ENCODE results near the gene C11orf91.
"Not testable (repeated sequence)": the region's sequence is repeated elsewhere in the genome, so short reads cannot be mapped to it uniquely, and the experiment has no call there.

The C11orf91 gene

GRCh38 chr11:33668468-33668825 lies 32.2 kb downstream of the C11orf91 start:
- DNase-seq: no peak

GRCh38 chr11:33667819-33668467 lies 32.7 kb downstream of the C11orf91 start:
- DNase-seq: no peak

- no peak for DNase-seq
These were observed 35.1 kb downstream of the C11orf91 start for GRCh38 chr11:33665350-33666106.

- DNase-seq: no peak
These were observed 35.8 kb downstream of the C11orf91 start for GRCh38 chr11:33664827-33665226.

- DNase-seq: no peak
These were observed 36.5 kb downstream of the C11orf91 start for GRCh38 chr11:33664166-33664565.

- no peak for DNase-seq
These were observed 37.5 kb downstream of the C11orf91 start for GRCh38 chr11:33663121-33663520.

- DNase-seq: not testable (repeated sequence)
These were observed 39.1 kb downstream of the C11orf91 start for GRCh38 chr11:33661526-33661925.

- DNase-seq: no peak
These were observed 39.7 kb downstream of the C11orf91 start for GRCh38 chr11:33660962-33661361.

- no peak for DNase-seq
These were observed 41.1 kb downstream of the C11orf91 start for GRCh38 chr11:33659370-33660139.

- peak in 1 of 2 experiments; percentile 30 for DNase-seq
These were observed 42.3 kb downstream of the C11orf91 start for GRCh38 chr11:33658195-33658900.

- no peak for DNase-seq
These were observed 42.9 kb downstream of the C11orf91 start for GRCh38 chr11:33657757-33658156.

GRCh38 chr11:33656768-33657167 lies 43.9 kb downstream of the C11orf91 start:
- no peak for DNase-seq

- no peak for DNase-seq
These were observed 44.6 kb downstream of the C11orf91 start for GRCh38 chr11:33655842-33656600.

GRCh38 chr11:33654594-33654993 lies 46.0 kb downstream of the C11orf91 start:
- DNase-seq: no peak

- no peak for DNase-seq
These were observed 47.7 kb downstream of the C11orf91 start for GRCh38 chr11:33652930-33653329.

GRCh38 chr11:33652431-33652830 lies 48.2 kb downstream of the C11orf91 start:
- no peak for DNase-seq

- DNase-seq: no peak
These were observed 48.6 kb downstream of the C11orf91 start for GRCh38 chr11:33651990-33652389.

- no peak for DNase-seq
These were observed 49.1 kb downstream of the C11orf91 start for GRCh38 chr11:33651555-33651954.

- no peak for DNase-seq
These were observed 50.7 kb downstream of the C11orf91 start for GRCh38 chr11:33649944-33650343.
